Thoracic aorta (tissue), 2 donors: Measurements from ENCODE around the gene PPP1R9A. TPM values are rescaled to one million over a fixed set of nuclear protein-coding genes. Genes with fewer than 3 reads are reported as not detected.

Experiments used
- ATAC-seq: fragments of 150-250 bp; one replicate; pipeline ENCODE4 v1.8.0; 2017; ENCODE audit warnings: low read depth; ENCODE audit not compliant: insufficient number of reproducible peaks, low FRiP score
- DNase-seq: peaks from one replicate; pipeline ENCODE4 v3.0.0-alpha.2; 2020; ENCODE audit warnings: low spot score
- H3K27ac ChIP-seq, 2 donors: fragments of 200-600 bp; sonication (generic); 1 replicate in 1 of 2; 2 replicates in 1 of 2; pipeline ENCODE4 v1.5.1; 2016; ENCODE audit warnings: mild to moderate bottlenecking in 2 of 2, moderate library complexity in 2 of 2
- H3K27me3 ChIP-seq: fragments of 200-600 bp; sonication (generic); replicated peaks from 2 replicates; pipeline ENCODE4 v1.6.0; 2016; ENCODE audit warnings: mild to moderate bottlenecking; ENCODE audit not compliant: insufficient read depth
- H3K36me3 ChIP-seq: fragments of 200-600 bp; sonication (generic); one replicate; pipeline ENCODE4 v1.5.1; 2016
- H3K4me1 ChIP-seq, 2 donors: fragments of 200-600 bp; sonication (generic); 1 replicate in 1 of 2; 2 replicates in 1 of 2; pipeline versions ENCODE4 v1.5.1 to v1.6.0; 2016; ENCODE audit warnings: low read depth in 2 of 2, mild to moderate bottlenecking in 1 of 2; ENCODE audit not compliant: control insufficient read depth in 1 of 2
- H3K4me3 ChIP-seq: fragments of 200-600 bp; sonication (generic); 2 replicates; pipeline ENCODE4 v1.5.1; 2016; ENCODE audit warnings: mild to moderate bottlenecking
- H3K9me3 ChIP-seq: fragments of 200-600 bp; sonication (generic); 2 replicates; pipeline ENCODE4 v1.5.1; 2016
- CTCF ChIP-seq: fragments of 200-600 bp; sonication (generic); IDR thresholded peaks from one replicate; pipeline ENCODE4 v1.5.1; 2019; ENCODE audit warnings: antibody characterized with exemption
- total RNA-seq, 2 donors: library from RNA; depleted of rRNA; stranded (reverse); fragments of >200 nt; gene quantifications; one replicate each; pipeline versions ENCODE4 v1.1.0 to v1.2.3, GENCODE V29; 2016

PPP1R9A gene
- total RNA-seq, 2 donors from 2014 or later = 5.7 to 11.8 TPM

GRCh38 chr7:95319570-95319969, 412.2 kb downstream of the PPP1R9A start:
- DNase-seq (no peak), ATAC-seq (no peak)
- H3K4me1 ChIP-seq = no peaks in the 10 kb centered on the region
- H3K4me3 ChIP-seq = no peak overlapping the region
- no peak for TF ChIP-seq CTCF
- no peaks in the 10 kb centered on the region for H3K27me3 ChIP-seq
- H3K36me3 ChIP-seq = no peaks in the 10 kb centered on the region
- H3K9me3 ChIP-seq = no peaks in the 10 kb centered on the region
- no peak overlapping the region for H3K27ac ChIP-seq

DNA sequence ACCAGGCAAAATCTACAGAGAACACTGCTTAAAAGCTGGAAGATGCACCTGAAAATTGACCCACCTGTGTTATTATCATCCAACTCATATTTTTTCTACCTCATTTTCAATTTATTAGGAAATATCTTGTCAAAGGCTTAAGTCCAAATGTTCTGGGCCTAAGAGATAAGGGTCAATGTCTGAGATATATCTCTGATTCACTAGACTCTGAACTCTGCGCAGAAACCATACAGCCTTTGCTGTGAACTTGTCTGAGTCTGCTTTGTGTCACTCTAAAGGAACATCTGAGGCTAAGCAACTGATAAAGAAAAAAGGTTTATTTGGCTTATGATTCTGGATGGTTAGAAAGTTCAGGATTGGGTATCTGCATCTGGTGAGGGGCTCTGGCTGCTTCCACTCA, 413.3 kb downstream of the PPP1R9A start:
- TF ChIP-seq CTCF = no peak
- ATAC-seq = no peak

GRCh38 chr7:95321720-95322119, 414.3 kb downstream of the PPP1R9A start:
- no peaks in the 10 kb centered on the region for H3K4me1 ChIP-seq
- no peaks in the 10 kb centered on the region for H3K36me3 ChIP-seq
- no peaks in the 10 kb centered on the region for H3K27me3 ChIP-seq
- no peak overlapping the region for H3K27ac ChIP-seq
- H3K4me3 ChIP-seq = no peak overlapping the region
- no peak for ATAC-seq
- no peak for TF ChIP-seq CTCF
- DNase-seq = no peak
- H3K9me3 ChIP-seq = no peaks in the 10 kb centered on the region

More for the DNA sequence above, 413.3 kb downstream of the PPP1R9A start:
- Histone ChIP-seq H3K4me1 (no peaks in the 10 kb centered on the region), H3K9me3 (no peaks in the 10 kb centered on the region), H3K27me3 (no peaks in the 10 kb centered on the region), H3K27ac (no peak overlapping the region), H3K4me3 (no peak overlapping the region), H3K36me3 (no peaks in the 10 kb centered on the region)
- DNase-seq = no peak

GRCh38 chr7:95322396-95322795, 415.0 kb downstream of the PPP1R9A start:
- H3K36me3 ChIP-seq = no peaks in the 10 kb centered on the region
- DNase-seq (no peak), ATAC-seq (no peak)

DNA sequence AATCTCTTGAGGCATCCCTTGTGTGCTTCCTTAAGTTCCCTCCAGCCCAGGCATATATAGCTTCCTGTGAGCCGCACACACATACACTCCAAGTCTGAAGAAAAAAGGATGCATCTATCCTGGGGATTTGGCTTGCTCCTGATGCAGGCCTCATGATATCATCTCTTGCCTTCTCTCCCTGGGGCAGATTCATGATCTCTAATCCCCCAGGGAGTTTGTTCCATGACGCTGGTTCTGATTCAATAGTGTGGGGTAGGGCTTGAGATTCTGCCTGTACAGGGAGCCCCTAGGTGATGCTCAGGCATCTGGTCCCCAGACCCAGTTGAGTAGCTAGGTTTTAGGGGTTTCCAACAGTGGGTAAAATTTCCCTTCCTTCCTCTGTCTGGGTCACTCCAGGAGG, 415.5 kb downstream of the PPP1R9A start:
- Histone ChIP-seq H3K36me3 (no peaks in the 10 kb centered on the region), H3K4me3 (no peak overlapping the region), H3K4me1 (no peaks in the 10 kb centered on the region), H3K9me3 (no peaks in the 10 kb centered on the region), H3K27me3 (no peaks in the 10 kb centered on the region), H3K27ac (no peak overlapping the region)
- ATAC-seq (no peak), DNase-seq (no peak)
- TF ChIP-seq CTCF = no peak

More at GRCh38 chr7:95322396-95322795, 415.0 kb downstream of the PPP1R9A start:
- Histone ChIP-seq H3K9me3 (no peaks in the 10 kb centered on the region), H3K4me3 (no peak overlapping the region), H3K27me3 (no peaks in the 10 kb centered on the region), H3K27ac (no peak overlapping the region), H3K4me1 (no peaks in the 10 kb centered on the region)
- TF ChIP-seq CTCF = no peak
